ENCODE results near the gene ADAM20. TPM values are rescaled to one million over a fixed set of nuclear protein-coding genes. Genes with fewer than 3 reads are reported as not detected.

ADAM20 gene
- total and polyA plus RNA-seq, 7 donors: 0.06 to 4.4 (median 2.5) TPM; not detected in 2

DNA sequence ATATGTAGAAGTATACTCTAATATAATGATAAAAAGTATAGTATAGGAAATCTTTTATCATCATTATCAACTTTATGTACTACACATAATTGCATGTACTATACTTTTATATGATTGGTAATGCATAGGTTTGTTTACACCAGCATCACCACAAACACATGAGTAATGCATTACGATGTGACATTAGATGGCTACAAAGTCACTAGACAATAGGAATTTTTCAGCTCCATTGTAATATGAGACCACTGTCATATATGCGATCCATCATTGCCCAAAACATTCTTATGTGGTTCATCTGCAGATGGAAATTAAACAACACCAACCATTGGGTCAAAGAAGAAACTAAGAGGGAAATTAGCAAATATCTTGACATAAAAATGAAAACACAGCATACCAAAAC lies 4.4 kb downstream of the ADAM20 start:
- TF ChIP-seq, protein P1, sequence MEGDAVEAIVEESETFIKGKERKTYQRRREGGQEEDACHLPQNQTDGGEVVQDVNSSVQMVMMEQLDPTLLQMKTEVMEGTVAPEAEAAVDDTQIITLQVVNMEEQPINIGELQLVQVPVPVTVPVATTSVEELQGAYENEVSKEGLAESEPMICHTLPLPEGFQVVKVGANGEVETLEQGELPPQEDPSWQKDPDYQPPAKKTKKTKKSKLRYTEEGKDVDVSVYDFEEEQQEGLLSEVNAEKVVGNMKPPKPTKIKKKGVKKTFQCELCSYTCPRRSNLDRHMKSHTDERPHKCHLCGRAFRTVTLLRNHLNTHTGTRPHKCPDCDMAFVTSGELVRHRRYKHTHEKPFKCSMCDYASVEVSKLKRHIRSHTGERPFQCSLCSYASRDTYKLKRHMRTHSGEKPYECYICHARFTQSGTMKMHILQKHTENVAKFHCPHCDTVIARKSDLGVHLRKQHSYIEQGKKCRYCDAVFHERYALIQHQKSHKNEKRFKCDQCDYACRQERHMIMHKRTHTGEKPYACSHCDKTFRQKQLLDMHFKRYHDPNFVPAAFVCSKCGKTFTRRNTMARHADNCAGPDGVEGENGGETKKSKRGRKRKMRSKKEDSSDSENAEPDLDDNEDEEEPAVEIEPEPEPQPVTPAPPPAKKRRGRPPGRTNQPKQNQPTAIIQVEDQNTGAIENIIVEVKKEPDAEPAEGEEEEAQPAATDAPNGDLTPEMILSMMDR (IDR thresholded peaks at IDR 0.05): no peak
- no peak for TF ChIP-seq EP300 (IDR thresholded peaks at IDR 0.05)
- TF ChIP-seq POLR2AphosphoS5 (IDR thresholded peaks at IDR 0.05): no peak
- no peak for TF ChIP-seq POLR2A (IDR thresholded peaks at IDR 0.05)
- H3K4me1 ChIP-seq: no peaks in the 10 kb centered on the region
- H3K4me3 ChIP-seq: no peak overlapping the region
- H3K27ac ChIP-seq: no peak overlapping the region
- 96 to 98% methylated on average over 2 of the region's 2 CpGs for WGBS, 2 donors
- no peaks in the 10 kb centered on the region for H3K27me3 ChIP-seq
- H3K9me3 ChIP-seq: peaks cover 0 to 7% (median 0%) of the 10 kb centered on the region in 4 donors
- DNase-seq: no peak
- intact Hi-C loops (cut with DNase I): no loop called here
- H3K36me3 ChIP-seq: no peaks in the 10 kb centered on the region

DNA sequence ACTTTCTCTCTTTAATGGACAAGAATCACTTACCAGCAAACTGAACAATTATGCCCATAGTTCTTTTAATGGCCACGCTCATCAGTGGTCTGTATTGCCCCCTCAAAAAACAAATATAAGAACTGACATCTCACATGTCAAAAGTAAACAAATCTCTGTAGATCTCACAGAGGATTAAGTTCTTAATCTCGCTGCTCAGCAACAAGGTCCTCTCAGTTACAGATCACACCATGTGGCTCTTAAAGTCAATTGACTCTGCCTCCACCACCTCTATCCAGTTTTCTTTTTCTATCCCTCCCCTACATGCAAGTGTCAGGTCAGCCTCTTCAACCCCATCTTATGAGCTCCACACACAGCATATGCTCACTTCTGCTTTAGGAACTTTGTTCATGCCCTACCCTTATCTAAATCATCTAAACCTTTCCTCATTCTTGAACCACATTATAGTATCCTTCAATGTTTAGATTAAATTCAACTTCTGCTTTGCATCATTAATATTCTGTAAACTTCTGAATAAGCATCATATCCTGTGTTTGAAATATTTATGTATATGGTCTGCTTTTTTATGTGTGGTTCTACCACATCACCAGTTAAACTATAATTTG lies 7.2 kb downstream of the ADAM20 start:
- Histone ChIP-seq H3K9me3 (peaks cover 0 to 1% (median 0%) of the 10 kb centered on the region in 4 donors), H3K27ac (no peak overlapping the region)
- WGBS, 2 donors: 84 to 94% methylated on average over 2 of the region's 2 CpGs

DNA sequence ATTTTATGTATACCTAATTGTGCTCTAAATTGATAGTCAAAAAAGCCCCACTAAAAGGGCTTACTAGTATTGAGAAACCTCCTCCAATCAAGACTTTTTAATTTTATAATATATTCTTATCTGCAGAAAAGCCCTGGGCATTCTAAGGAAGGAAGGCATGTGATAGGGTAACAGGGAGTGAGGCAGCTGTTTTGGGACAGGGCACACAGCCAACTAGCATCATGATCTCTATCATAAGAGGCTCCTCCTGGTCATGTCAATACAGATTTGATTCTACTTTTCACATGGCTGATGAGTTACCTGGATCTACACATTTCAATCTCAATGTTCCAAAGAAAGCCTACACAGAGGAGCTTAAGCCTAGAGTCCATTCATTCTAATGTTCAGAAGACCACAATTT lies 9.1 kb downstream of the ADAM20 start:
- H3K4me1 ChIP-seq: no peaks in the 10 kb centered on the region
- DNase-seq: no peak
- no peak overlapping the region for H3K27ac ChIP-seq
- intact Hi-C loops (cut with DNase I): no loop called here
- H3K36me3 ChIP-seq: peaks cover 0 to 23% (median 3%) of the 10 kb centered on the region in 4 donors
- no peaks in the 10 kb centered on the region for H3K9me3 ChIP-seq
- TF ChIP-seq POLR2A (IDR thresholded peaks at IDR 0.05): no peak
- TF ChIP-seq EP300 (IDR thresholded peaks at IDR 0.05): no peak
- TF ChIP-seq, protein P1 (IDR thresholded peaks at IDR 0.05): no peak
- TF ChIP-seq POLR2AphosphoS5 (IDR thresholded peaks at IDR 0.05): no peak
- no peak overlapping the region for H3K4me3 ChIP-seq
- no peaks in the 10 kb centered on the region for H3K27me3 ChIP-seq

More for the DNA sequence above, 7.2 kb downstream of the ADAM20 start:
- TF ChIP-seq POLR2A (IDR thresholded peaks at IDR 0.05) (no peak), POLR2AphosphoS5 (IDR thresholded peaks at IDR 0.05) (no peak), EP300 (IDR thresholded peaks at IDR 0.05) (no peak)
- TF ChIP-seq, protein P1 (IDR thresholded peaks at IDR 0.05): no peak
- Histone ChIP-seq H3K4me1 (no peaks in the 10 kb centered on the region), H3K36me3 (peaks cover 0 to 22% (median 3%) of the 10 kb centered on the region in 4 donors), H3K4me3 (no peak overlapping the region), H3K27me3 (no peaks in the 10 kb centered on the region)
- DNase-seq: no peak
- intact Hi-C loops (cut with DNase I): no loop called here

DNA sequence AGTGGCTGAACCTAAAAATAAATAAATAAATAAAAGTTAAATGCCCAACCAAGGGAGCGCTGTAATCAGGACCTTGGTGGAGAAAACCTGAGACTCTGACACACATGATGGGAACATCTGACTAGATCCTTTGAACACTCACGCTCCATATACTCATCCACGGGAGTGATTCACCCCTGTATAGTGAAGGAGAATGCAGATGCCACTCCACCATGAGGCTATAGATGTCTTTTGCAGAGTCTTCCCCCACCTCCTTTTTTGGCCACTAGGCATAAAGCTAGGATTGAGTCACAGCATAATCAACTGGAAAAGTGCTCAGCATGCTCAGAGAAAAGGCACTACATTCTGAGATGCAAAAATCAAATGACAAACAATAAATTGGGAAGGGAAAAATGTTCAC lies 19.0 kb downstream of the ADAM20 start:
- H3K9me3 ChIP-seq: peaks cover 0 to 5% (median 0%) of the 10 kb centered on the region in 4 donors
- H3K4me1 ChIP-seq: no peaks in the 10 kb centered on the region
- H3K27ac ChIP-seq: no peak overlapping the region
- intact Hi-C loops (cut with DNase I): no loop called here
- no peak overlapping the region for H3K4me3 ChIP-seq
- WGBS, 2 donors: 95 to 98% methylated on average over 3 of the region's 3 CpGs
- no peaks in the 10 kb centered on the region for H3K27me3 ChIP-seq
- no peaks in the 10 kb centered on the region for H3K36me3 ChIP-seq
- no peak for DNase-seq
- no peak for TF ChIP-seq POLR2A (IDR thresholded peaks at IDR 0.05)

DNA sequence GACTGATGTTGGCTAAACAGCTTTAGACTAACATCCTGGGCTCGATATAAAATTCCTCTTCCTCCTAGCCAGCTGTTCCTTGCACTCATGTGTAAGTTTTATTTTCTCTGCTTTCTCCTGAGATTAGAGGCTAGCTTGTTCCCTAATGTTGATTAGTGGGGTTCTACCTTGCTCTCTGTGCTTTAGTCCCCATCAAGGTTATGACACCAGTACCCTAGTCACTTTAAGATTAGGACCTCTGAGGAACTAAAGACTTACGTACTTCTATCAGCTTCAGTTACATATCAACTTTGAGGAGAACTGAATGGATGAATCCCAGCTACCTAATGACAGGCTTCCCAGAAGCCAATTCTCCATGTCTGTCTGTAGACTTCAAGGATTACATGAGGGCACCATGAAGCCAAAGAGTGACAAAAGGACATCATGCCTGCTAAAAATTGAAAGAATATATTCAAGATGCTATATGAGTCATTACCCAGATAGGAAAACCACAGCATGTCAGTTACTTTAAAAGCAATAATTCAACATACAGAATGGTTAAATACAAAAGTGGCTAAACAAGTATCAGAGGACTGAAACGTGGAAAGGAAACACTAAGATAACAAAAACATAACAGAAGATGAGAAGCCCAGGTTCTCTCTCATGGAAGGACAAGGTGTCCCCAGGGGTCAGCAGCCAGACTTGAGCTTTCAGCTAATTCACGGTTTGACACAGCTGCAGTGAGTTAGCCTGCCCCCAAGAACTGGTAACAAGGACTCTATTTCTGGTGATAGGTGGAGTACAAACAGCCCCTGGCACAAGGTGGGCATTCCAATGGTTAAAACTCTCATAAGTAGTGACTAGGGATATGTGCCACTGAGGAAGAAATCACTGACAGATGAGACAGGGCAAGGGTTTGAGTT lies 20.4 kb downstream of the ADAM20 start:
- Histone ChIP-seq H3K27me3 (no peaks in the 10 kb centered on the region), H3K9me3 (no peaks in the 10 kb centered on the region), H3K4me3 (no peak overlapping the region), H3K36me3 (no peaks in the 10 kb centered on the region), H3K27ac (no peak overlapping the region), H3K4me1 (no peaks in the 10 kb centered on the region)
- DNase-seq: no peak
- TF ChIP-seq, protein P1 (IDR thresholded peaks at IDR 0.05): no peak
- TF ChIP-seq POLR2A (IDR thresholded peaks at IDR 0.05): no peak
- no peak for TF ChIP-seq POLR2AphosphoS5 (IDR thresholded peaks at IDR 0.05)
- TF ChIP-seq EP300 (IDR thresholded peaks at IDR 0.05): no peak
- intact Hi-C loops (cut with DNase I): no loop called here
- 41 to 52% methylated on average over 4 of the region's 4 CpGs for WGBS, 2 donors

All from sigmoid colon (tissue), 7 donors.